ENCODE results near the gene CHAD.

Gene CHAD

GRCh38 chr17:50501054-50501453 is 32.4 kb upstream of the CHAD start:
- H3K4me3 ChIP-seq (ENCODE audit: low read depth, low read length) = no peak overlapping the region
- peak; percentile 19; the same call in 1 of the 2 replicates for TF ChIP-seq CTCF (IDR thresholded peaks at IDR 0.05; ENCODE audit: borderline replicate concordance, insufficient read depth, low read depth, low read length)

- no peak overlapping the region for H3K4me3 ChIP-seq (ENCODE audit: low read depth, low read length)
- no peak for TF ChIP-seq CTCF (IDR thresholded peaks at IDR 0.05; ENCODE audit: borderline replicate concordance, insufficient read depth, low read depth, low read length)
These were observed 31.0 kb upstream of the CHAD start for GRCh38 chr17:50499721-50500120.

GRCh38 chr17:50499270-50499669 is 30.6 kb upstream of the CHAD start:
- H3K4me3 ChIP-seq (ENCODE audit: low read depth, low read length) = no peak overlapping the region
- no peak for TF ChIP-seq CTCF (IDR thresholded peaks at IDR 0.05; ENCODE audit: borderline replicate concordance, insufficient read depth, low read depth, low read length)

- TF ChIP-seq CTCF (IDR thresholded peaks at IDR 0.05; ENCODE audit: borderline replicate concordance, insufficient read depth, low read depth, low read length) = no peak
- no peak overlapping the region for H3K4me3 ChIP-seq (ENCODE audit: low read depth, low read length)
These were observed 29.6 kb upstream of the CHAD start for GRCh38 chr17:50498021-50498874.

DNA sequence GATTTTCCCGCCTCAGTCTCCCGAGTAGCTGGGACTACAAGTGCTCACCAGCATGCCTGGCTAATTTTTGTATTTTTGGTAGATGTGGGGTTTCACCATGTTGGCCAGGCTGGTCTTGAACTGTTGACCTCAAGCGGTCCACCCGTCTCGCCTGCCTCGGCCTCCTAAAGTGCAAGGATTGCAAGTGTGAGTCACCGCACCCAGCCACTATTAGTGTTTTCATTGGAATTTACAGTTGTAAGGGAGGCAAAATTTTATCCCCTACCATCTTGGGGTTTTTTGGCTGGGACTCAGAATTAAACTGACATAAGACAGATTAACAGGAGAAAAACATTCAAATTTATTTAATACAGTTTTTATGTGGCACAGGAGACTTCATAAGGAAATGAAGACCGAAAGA is 27.2 kb upstream of the CHAD start:
- no peak overlapping the region for H3K4me3 ChIP-seq (ENCODE audit: low read depth, low read length)
- no peak for TF ChIP-seq CTCF (IDR thresholded peaks at IDR 0.05; ENCODE audit: borderline replicate concordance, insufficient read depth, low read depth, low read length)

GRCh38 chr17:50495217-50495823 is 26.6 kb upstream of the CHAD start:
- TF ChIP-seq CTCF (IDR thresholded peaks at IDR 0.05; ENCODE audit: borderline replicate concordance, insufficient read depth, low read depth, low read length) = no peak
- H3K4me3 ChIP-seq (ENCODE audit: low read depth, low read length) = no peak overlapping the region

GRCh38 chr17:50493744-50494143 is 25.1 kb upstream of the CHAD start:
- no peak for TF ChIP-seq CTCF (IDR thresholded peaks at IDR 0.05; ENCODE audit: borderline replicate concordance, insufficient read depth, low read depth, low read length)
- no peak overlapping the region for H3K4me3 ChIP-seq (ENCODE audit: low read depth, low read length)
